GM18870 (cell line): ENCODE results near the gene MAP4K5.

Experiments
- ATAC-seq: cut with Tn5 transposase; IDR thresholded peaks from one replicate; pipeline ENCODE4 v1.9.1; 2021; ENCODE audit warnings: moderate library complexity; ENCODE audit not compliant: unreplicated experiment

The MAP4K5 gene

GRCh38 chr14:50373959-50374358 is 158.4 kb downstream of the MAP4K5 start:
- no peak for ATAC-seq

GRCh38 chr14:50371546-50371945 is 160.8 kb downstream of the MAP4K5 start:
- no peak for ATAC-seq
